ENCODE results near the gene FBP2.

Gene FBP2

DNA sequence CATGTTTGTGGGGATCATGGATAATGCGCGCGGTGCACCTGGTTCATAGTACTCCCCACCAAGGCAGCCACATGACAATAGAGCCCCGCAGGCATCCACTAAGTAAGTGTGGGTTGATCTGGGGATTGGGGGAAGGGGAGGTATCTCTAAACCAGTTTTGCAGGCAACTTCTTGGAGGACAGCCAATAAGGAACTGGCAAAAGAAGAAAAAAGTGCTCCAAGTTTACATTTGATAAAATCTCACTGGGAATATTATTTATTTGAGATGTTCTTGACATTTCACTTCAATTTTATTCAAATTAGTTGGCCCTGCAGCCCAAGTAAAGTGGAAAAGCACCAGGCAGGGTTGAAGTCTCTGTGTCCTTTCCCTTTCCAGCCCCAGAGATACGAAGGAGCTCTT lies 37.2 kb upstream of the FBP2 start:
- Histone ChIP-seq H2AFZ (ENCODE audit: low read depth) (no peak overlapping the region), H3K4me1 (ENCODE audit: low read depth, poor library complexity, severe bottlenecking) (no peaks in the 10 kb centered on the region), H3K79me2 (ENCODE audit: insufficient read depth, low read depth) (no peaks in the 10 kb centered on the region), H3K27ac (no peak overlapping the region), H3K36me3 (ENCODE audit: insufficient read depth) (no peaks in the 10 kb centered on the region), H3K9ac (no peak overlapping the region), H3K4me2 (no peak overlapping the region), H4K20me1 (ENCODE audit: insufficient read depth) (no peaks in the 10 kb centered on the region), H3K27me3 (ENCODE audit: insufficient read depth, low read depth) (no peaks in the 10 kb centered on the region), H3K4me3 (IDR thresholded peaks at IDR 0.05; ENCODE audit: insufficient read depth, low read depth, low read length) (no peak overlapping the region)
- TF ChIP-seq, protein P1, sequence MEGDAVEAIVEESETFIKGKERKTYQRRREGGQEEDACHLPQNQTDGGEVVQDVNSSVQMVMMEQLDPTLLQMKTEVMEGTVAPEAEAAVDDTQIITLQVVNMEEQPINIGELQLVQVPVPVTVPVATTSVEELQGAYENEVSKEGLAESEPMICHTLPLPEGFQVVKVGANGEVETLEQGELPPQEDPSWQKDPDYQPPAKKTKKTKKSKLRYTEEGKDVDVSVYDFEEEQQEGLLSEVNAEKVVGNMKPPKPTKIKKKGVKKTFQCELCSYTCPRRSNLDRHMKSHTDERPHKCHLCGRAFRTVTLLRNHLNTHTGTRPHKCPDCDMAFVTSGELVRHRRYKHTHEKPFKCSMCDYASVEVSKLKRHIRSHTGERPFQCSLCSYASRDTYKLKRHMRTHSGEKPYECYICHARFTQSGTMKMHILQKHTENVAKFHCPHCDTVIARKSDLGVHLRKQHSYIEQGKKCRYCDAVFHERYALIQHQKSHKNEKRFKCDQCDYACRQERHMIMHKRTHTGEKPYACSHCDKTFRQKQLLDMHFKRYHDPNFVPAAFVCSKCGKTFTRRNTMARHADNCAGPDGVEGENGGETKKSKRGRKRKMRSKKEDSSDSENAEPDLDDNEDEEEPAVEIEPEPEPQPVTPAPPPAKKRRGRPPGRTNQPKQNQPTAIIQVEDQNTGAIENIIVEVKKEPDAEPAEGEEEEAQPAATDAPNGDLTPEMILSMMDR (conservative IDR thresholded peaks at IDR 0.05; ENCODE audit: low read depth, low read length): no peak

DNA sequence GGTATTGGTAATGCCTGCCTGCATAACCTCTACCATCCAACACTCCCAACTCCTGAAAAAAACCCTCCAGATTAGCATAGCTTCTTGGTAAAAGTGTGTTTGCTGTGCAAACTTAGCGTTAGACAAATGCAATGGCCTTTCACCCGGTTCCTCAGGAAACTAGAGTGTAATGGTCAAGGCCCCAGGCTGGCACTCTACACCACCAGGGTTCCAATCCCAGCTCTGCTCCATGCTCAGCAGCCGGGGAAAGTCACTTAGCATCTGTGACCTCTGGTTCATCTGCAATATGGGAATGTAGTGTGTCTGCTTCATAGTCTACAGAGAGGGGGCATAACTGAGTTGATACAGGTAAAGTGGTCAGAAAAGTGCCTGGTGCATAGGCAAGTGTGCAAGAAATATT lies 36.7 kb upstream of the FBP2 start:
- H3K27me3 ChIP-seq (ENCODE audit: insufficient read depth, low read depth): no peaks in the 10 kb centered on the region
- no peak overlapping the region for H3K27ac ChIP-seq
- H2AFZ ChIP-seq (ENCODE audit: low read depth): no peak overlapping the region
- H3K4me3 ChIP-seq (IDR thresholded peaks at IDR 0.05; ENCODE audit: insufficient read depth, low read depth, low read length): no peak overlapping the region
- no peaks in the 10 kb centered on the region for H3K79me2 ChIP-seq (ENCODE audit: insufficient read depth, low read depth)
- no peaks in the 10 kb centered on the region for H3K36me3 ChIP-seq (ENCODE audit: insufficient read depth)
- no peaks in the 10 kb centered on the region for H3K4me1 ChIP-seq (ENCODE audit: low read depth, poor library complexity, severe bottlenecking)
- H4K20me1 ChIP-seq (ENCODE audit: insufficient read depth): no peaks in the 10 kb centered on the region
- no peak overlapping the region for H3K4me2 ChIP-seq
- TF ChIP-seq, protein P1 (conservative IDR thresholded peaks at IDR 0.05; ENCODE audit: low read depth, low read length): no peak
- H3K9ac ChIP-seq: no peak overlapping the region

DNA sequence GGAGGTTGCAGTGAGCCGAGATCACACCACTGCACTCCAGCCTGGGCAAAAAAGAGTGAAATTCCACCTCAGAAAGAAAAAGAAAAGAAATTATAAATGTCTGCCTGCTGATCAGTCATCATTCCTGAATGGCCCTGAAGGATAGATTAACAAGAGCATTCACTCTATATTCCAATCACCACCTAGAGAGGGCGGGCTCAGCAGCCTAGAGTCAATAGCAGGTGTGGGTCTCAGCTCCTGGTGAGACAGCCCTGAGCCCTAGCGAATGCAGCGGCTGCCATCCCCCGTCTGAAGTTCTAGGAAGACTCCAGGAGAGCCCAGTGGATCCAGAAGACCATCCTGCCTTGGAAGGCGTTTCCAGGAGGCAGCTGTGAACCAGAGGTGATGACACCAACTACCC lies 33.7 kb upstream of the FBP2 start:
- Histone ChIP-seq H3K27ac (no peak overlapping the region), H3K4me2 (no peak overlapping the region), H3K4me1 (ENCODE audit: low read depth, poor library complexity, severe bottlenecking) (no peaks in the 10 kb centered on the region), H4K20me1 (ENCODE audit: insufficient read depth) (no peaks in the 10 kb centered on the region), H2AFZ (ENCODE audit: low read depth) (no peak overlapping the region), H3K4me3 (IDR thresholded peaks at IDR 0.05; ENCODE audit: insufficient read depth, low read depth, low read length) (no peak overlapping the region), H3K27me3 (ENCODE audit: insufficient read depth, low read depth) (no peaks in the 10 kb centered on the region), H3K36me3 (ENCODE audit: insufficient read depth) (no peaks in the 10 kb centered on the region), H3K79me2 (ENCODE audit: insufficient read depth, low read depth) (no peaks in the 10 kb centered on the region), H3K9ac (no peak overlapping the region)
- TF ChIP-seq, protein P1 (conservative IDR thresholded peaks at IDR 0.05; ENCODE audit: low read depth, low read length): no peak

DNA sequence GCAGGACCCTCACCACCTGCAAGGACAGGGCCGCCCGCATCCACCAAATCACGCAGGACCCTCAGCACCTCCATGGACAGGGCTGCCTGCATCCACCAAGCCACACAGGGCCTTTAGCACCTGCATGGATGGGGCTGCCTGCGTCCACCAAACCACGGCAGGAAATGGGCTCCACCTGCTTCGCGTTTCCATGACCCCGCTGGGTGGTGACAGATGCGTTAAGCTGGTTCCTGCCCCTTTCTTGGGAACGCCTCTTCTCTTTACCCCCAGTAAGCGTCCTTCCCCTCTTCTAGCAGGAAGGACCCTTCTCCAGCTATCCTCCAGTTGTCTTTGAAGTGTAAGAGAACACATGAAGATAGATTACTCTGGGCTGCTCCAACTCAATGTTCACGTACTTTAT lies 32.2 kb upstream of the FBP2 start:
- no peak overlapping the region for H3K4me3 ChIP-seq (IDR thresholded peaks at IDR 0.05; ENCODE audit: insufficient read depth, low read depth, low read length)

More for the DNA sequence above, 32.2 kb upstream of the FBP2 start:
- TF ChIP-seq, protein P1 (conservative IDR thresholded peaks at IDR 0.05; ENCODE audit: low read depth, low read length): no peak
- Histone ChIP-seq H3K27me3 (ENCODE audit: insufficient read depth, low read depth) (no peaks in the 10 kb centered on the region), H3K27ac (no peak overlapping the region), H3K9ac (no peak overlapping the region), H3K4me2 (no peak overlapping the region), H3K36me3 (ENCODE audit: insufficient read depth) (no peaks in the 10 kb centered on the region), H4K20me1 (ENCODE audit: insufficient read depth) (no peaks in the 10 kb centered on the region), H2AFZ (ENCODE audit: low read depth) (no peak overlapping the region), H3K79me2 (ENCODE audit: insufficient read depth, low read depth) (no peaks in the 10 kb centered on the region), H3K4me1 (ENCODE audit: low read depth, poor library complexity, severe bottlenecking) (no peaks in the 10 kb centered on the region)
